ENCODE results near the gene GOLPH3L.
A peak's percentile ranks its signal among the peaks of the same experiment; 100 is the strongest.
"Not testable (repeated sequence)": the region's sequence is repeated elsewhere in the genome, so short reads cannot be mapped to it uniquely, and the experiment has no call there.

The GOLPH3L gene

GRCh38 chr1:150654635-150655034 lies 42.3 kb downstream of the GOLPH3L start:
- FAIRE-seq = not testable (repeated sequence)

DNA sequence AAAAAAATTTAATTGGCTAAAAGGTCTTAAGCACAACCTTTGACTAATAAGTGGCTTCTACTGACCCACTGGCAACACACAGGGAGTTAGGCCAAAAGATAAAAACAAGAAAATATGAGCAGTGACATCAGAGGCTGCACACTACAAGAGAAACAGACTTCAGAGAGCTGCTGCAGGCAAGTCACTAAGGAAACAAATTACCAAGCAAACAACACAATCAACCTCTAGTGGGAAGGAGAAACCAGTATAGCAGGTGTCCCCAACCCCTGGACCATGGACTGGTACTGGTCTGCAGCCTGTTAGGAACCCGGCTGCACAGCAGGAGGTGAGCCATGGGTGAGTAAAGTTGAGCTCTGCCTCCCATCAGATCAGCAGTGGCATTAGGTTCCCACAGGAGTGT lies 46.8 kb downstream of the GOLPH3L start:
- no peak for FAIRE-seq

DNA sequence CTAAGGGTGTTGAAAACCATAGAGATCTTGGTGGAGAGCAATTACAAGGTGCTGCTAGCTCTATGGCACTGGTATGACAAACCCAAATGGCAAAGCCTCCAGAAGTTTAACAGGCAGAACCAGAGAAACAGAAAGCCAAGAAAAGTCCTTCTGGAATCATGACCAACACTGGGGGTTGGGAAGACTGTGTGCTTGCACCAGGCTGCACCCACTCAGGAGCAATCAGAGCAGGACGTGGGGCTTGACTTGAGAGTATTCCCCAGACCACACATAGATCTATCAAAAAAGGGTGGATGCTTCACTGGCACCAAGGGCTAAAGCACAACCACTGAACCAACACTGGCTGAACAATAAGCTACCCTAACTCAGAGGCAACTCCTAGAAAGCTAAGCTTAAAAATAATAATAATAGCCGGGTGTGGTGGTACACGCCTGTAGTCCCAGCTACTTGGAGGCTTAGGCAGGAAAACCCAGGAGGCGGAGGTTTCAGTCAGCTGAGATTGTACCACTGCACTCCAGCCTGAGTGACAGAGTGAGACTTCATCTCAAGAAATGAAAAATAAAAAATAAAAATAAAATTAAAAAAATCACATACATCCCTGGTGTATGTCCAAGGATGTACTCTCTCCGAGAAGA lies 47.4 kb downstream of the GOLPH3L start:
- FAIRE-seq = no peak

DNA sequence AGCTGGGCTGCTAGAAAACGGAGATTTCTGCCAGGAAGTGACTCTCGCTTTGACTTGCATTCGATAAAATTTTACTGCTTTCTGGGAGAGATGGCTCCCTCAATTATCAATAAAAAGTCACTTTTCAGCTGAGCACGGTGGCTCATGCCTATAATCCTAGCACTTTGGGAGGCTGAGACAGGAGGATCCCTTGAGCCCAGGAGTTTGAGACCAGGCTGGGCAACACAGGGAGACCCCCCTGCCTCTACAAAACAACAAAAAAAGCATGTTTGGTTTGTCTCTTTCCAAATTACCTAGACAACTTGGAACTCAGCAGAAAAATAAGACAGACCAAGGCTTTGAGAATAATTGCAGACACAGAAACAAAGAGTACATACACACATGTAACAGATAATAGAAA lies 54.7 kb downstream of the GOLPH3L start:
- FAIRE-seq = no peak

DNA sequence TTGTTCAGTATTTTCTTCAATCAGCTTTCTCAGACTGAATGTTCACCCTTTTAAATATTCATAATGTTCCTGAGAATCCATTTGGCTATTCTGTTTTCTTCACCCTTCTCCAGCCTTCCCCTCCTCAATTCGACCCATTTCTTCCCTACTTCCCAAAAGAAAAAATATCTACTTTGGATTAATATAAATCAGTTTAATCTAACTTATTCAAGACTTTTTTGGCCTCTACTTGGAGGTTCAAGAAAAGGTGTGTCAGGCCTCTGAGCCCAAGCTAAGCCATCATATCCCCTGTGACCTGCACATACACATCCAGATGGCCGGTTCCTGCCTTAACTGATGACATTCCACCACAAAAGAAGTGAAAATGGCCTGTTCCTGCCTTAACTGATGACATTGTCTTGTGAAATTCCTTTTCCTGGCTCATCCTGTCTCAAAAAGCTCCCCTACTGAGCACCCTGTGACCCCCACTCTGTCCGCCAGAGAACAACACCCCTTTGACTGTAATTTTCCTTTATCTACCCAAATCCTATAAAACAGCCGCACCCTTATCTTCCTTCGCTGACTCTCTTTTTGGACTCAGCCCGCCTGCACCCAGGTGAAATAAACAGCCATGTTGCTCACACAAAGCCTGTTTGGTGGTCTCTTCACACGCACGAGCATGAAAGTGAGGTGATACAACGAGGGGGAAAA lies 55.7 kb downstream of the GOLPH3L start:
- not testable (repeated sequence) for FAIRE-seq

DNA sequence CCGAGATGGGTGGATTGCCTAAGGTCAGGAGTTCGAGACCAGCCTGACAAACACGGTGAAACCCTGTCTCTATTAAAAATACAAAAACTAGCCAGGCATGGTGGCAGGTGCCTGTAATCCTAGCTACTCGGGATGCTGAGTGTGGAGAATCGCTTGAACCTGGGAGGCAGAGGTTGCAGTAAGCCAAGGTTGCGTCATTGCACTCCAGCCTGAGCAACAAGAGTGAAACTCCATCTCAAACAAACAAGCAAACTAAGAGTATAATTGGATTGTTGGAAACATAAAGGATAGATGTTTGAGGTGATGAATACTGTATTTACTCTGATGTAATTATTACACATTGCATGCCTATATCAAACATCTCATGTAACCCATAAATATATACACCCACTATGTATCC lies 58.5 kb downstream of the GOLPH3L start:
- not testable (repeated sequence) for FAIRE-seq

DNA sequence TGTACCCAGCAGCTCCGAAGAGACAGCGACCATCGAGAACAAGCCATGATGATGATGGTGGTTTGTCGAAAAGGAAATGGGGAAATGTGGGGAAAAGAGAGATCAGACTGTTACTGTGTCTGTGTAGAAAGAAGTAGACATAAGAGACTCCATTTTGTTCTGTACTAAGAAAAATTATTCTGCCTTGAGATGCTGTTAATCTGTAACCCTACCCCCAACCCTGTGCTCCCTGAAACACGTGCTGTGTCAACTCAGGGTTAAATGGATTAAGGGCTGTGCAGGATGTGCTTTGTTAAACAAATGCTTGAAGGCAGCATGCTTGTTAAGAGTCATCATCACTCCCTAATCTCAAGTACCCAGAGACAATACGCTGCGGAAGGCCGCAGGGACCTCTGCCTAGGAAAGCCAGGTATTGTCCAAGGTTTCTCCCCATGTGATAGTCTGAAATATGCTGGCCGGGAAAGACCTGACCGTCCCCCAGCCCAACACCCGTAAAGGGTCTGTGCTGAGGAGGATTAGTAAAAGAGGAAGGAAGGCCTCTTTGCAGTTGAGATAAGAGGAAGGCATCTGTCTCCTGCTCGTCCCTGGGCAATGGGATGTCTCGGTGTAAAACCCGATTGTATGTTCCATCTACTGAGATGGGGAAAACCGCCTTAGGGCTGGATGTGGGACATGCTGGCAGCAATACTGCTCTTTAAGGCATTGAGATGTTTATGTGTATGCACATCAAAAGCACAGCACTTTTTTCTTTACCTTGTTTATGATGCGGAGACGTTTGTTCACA lies 61.9 kb downstream of the GOLPH3L start:
- FAIRE-seq = not testable (repeated sequence)

- FAIRE-seq = peak; percentile 95
Measured at GRCh38 chr1:150629115-150629928, 67.6 kb downstream of the GOLPH3L start, which contains the start of gene ENSA. Gene ENSA (minus strand): TSS chr1:150629612. CDS start chr1:150629470, 142 bp downstream.

- FAIRE-seq = no peak
Measured at GRCh38 chr1:150628766-150629114, 68.2 kb downstream of the GOLPH3L start.

- FAIRE-seq = no peak
Measured at GRCh38 chr1:150627826-150628410, 69.0 kb downstream of the GOLPH3L start.

GRCh38 chr1:150626150-150626549 lies 70.8 kb downstream of the GOLPH3L start:
- no peak for FAIRE-seq

GRCh38 chr1:150624546-150624945 lies 72.4 kb downstream of the GOLPH3L start:
- FAIRE-seq = not testable (repeated sequence)

DNA sequence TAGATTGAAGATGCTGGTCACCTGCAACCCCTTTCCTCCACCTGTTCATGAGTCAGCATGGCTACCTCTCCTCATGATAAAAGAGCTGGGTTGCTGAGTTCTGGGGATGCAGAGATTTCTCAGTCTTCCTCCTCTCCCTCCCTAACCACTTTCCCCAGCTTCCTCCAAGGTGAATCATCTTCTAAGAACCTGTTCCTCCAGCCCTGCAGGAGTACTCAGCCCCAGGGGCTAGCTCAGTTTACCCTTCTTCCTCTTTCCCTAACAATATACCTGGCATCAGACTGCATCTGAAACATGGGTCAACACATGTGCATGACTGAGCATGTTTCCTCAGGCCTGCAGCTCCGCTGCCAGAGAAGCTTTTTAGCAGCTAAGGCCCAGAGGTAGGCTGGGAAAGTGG lies 72.8 kb downstream of the GOLPH3L start:
- FAIRE-seq = not testable (repeated sequence)

DNA sequence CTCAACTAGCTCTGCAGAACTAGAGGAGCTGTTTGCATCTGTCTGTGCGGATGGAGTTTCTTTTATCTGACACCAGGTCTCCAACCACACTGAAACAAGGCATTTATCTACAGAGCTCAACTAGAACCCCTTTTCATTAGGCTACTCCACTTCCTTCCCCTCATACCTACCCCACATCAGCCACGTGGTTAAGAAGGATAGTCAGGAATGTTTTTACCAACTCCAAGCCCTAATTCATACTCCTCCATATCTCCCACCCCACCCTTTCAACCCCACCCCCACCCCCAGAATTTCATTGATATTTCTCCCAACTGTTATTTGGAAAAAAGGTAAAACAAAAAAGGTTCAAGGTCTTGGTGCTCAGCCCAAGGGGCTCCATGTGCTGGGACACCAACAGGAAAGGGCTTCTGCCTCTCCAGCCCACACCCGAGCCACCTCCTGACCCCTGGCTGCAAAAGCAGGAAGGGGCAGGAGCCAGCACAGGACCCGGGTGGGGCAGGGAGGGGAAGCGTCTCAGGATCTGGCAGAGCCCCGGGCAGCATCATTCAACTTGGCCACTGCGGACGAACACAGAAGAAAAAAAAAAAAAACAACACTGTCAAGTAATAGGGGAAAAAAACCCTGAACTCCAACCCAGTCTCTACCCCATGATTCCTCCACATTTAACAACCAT lies 74.5 kb downstream of the GOLPH3L start:
- FAIRE-seq = no peak

DNA sequence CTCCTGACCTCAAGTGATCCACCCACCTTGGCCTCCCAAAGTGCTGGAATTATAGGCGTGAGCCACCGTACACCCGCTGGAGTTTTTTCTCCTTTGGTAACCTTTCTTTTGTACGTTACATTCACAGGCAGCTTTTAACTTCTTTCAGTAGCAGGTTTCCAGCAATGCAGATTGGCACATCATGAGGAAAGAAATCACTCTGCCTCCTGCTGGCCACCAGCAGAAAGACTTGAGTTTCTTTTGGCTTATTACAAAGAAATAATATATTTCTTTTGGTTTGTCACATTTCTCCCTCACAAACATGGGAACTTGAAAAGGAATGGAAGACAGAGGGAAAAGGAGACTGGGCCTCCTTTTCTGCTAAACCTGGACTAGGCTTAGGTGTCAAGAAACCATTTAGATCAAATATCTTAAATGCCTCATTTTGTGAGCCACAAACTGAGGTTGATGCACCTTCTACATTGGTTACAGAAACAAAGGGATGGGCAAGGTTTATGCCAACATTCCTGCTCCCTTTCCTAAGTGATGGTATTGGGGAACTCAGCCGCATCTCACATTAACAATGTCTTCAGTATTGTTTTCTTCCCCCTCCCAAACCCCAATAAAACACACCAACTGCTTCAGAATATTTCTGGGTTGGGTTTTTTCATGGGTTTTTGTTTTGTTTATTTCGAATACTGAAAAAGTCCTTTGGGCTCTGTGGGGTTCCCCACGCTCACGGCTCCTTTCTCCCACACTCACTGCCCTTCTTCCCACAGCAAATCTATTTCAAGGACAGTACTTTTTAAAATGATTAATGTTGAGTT lies 75.3 kb downstream of the GOLPH3L start:
- peak; percentile 60 for FAIRE-seq

DNA sequence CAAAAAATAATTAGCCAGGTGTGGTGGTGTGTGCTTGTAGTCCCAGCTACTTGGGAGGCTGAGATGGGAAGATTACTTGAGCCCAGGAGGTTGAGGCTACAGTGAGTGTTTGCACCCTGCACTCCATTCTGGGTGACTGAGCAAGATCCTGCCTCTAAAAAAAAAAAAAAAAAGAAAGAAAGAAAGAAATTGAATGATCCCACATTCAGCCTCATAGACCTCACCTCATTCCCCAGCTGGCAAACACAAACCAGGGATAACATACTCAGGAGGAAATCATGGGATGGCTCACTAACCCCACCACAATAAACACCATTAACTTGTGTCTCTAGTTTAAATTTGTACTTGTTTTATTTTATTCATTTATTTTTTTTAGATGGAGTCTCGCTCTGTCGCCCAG lies 76.0 kb downstream of the GOLPH3L start:
- no peak for FAIRE-seq

DNA sequence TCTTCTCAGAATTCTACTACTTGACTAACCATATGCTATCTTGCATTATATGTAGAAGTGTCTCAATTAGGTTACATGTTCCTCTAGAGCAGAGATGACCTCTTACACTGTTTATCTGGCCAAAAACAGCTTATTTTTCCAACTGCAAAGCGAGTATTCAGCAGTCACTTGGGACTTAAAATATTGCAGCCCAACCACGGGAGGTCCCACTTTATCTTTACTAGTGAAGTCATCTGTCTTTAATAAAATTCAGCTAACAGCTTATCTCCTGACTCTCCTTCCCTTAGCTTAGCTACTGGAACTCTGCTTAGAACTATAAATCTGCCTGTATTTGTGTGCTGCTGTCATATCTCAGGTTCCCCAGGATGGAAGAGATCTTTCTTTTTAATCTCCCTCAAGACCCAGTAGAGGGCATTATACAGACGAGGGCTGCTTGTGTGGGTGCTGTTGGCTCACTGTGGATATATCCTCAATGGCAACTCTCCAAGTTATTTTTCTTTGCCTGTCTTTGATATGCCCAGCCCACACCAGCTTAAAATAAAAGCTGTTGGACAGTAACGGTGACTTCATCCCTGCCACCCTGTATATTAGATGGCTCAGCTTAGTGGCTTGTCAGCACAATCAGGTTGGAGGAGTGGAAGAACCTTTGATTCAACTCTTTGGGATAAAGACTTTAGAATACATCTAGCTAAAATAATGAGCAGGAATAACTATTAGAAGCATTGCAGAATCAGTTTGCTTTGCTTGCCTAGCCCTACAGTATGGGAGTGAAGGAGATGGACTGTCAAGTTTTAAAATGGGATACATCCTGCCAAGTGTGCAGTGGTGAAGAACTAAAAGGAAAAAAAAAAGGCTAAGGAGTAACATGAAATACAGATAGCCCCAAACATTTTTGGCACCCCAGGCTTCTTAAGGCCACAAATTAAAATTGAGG lies 77.1 kb downstream of the GOLPH3L start:
- no peak for FAIRE-seq

- FAIRE-seq = no peak
Measured at GRCh38 chr1:150615346-150616201, 81.4 kb downstream of the GOLPH3L start.

All from A204.1 (cell line).